KMS-11 (cell line): Measurements from ENCODE around the gene COL15A1.

Experiments
- H2AFZ ChIP-seq: fragments of 200-600 bp; sonication (generic); 2 replicates; pipeline ENCODE4 v1.6.1; 2016; ENCODE audit warnings: antibody characterized with exemption, mixed run types, low read depth
- H3K27ac ChIP-seq: fragments of 200-600 bp; sonication (generic); 2 replicates; pipeline ENCODE4 v1.6.1; 2016; ENCODE audit warnings: mild to moderate bottlenecking, mixed run types
- H3K27me3 ChIP-seq: fragments of 200-600 bp; sonication (generic); 2 replicates; pipeline ENCODE4 v1.6.1; 2017; ENCODE audit warnings: mild to moderate bottlenecking, low read depth, mixed run types, moderate library complexity; ENCODE audit not compliant: insufficient read depth
- H3K36me3 ChIP-seq: fragments of 200-600 bp; sonication (generic); 2 replicates; pipeline ENCODE4 v1.6.1; 2017; ENCODE audit warnings: mild to moderate bottlenecking, mixed run types; ENCODE audit not compliant: insufficient read depth
- H3K4me1 ChIP-seq: fragments of 200-600 bp; sonication (generic); 2 replicates; pipeline ENCODE4 v1.6.1; 2016; ENCODE audit warnings: mild to moderate bottlenecking, low read depth, mixed run types; ENCODE audit not compliant: poor library complexity, severe bottlenecking
- H3K4me2 ChIP-seq: fragments of 200-600 bp; sonication (generic); 2 replicates; pipeline ENCODE4 v1.7.0; 2016; ENCODE audit warnings: mild to moderate bottlenecking, mixed run types
- H3K4me3 ChIP-seq: fragments of 200-600 bp; sonication (generic); IDR thresholded peaks from 2 replicates; pipeline ENCODE4 v1.6.1; 2017; ENCODE audit warnings: low read depth, low read length, mixed read lengths; ENCODE audit not compliant: insufficient read depth
- H3K79me2 ChIP-seq: fragments of 200-600 bp; sonication (generic); 2 replicates; pipeline ENCODE4 v1.6.1; 2016; ENCODE audit warnings: low read depth, mixed run types; ENCODE audit not compliant: insufficient read depth
- H3K9ac ChIP-seq: fragments of 200-600 bp; sonication (generic); 2 replicates; pipeline ENCODE4 v1.6.1; 2016; ENCODE audit warnings: mild to moderate bottlenecking, mixed run types
- H4K20me1 ChIP-seq: fragments of 200-600 bp; sonication (generic); 2 replicates; pipeline ENCODE4 v1.6.1; 2016; ENCODE audit warnings: mild to moderate bottlenecking, mixed run types; ENCODE audit not compliant: insufficient read depth
- TF ChIP-seq, protein P1 (sequence below): fragments of 200-600 bp; sonication (generic); conservative IDR thresholded peaks from 2 replicates; pipeline ENCODE4 v1.6.1; 2017; ENCODE audit warnings: low read depth, mild to moderate bottlenecking, antibody characterized with exemption, low read length, moderate library complexity, mixed read lengths

Gene COL15A1

DNA sequence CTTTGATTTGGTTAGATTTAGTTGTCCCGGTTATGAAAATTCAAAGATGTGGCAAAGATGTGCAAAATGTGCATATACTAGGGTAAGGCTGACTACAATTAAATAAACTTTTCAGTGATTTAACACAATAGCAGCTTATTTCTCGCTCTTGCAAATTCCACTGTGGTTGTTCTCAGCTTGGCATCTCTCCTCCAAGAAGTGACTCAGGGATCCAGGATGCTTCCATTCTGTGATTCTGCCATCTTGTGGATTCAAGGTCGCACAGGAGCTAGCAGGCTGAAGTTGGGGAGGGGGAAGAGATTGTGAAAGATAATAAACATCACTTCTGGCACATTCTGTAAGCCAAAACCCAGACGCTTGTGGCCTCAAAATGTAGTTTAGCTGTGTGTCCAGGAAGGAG is 101.1 kb downstream of the COL15A1 start:
- Histone ChIP-seq H2AFZ (no peak overlapping the region), H3K36me3 (no peaks in the 10 kb centered on the region), H3K79me2 (no peaks in the 10 kb centered on the region), H3K27ac (no peak overlapping the region), H3K27me3 (no peaks in the 10 kb centered on the region), H4K20me1 (no peaks in the 10 kb centered on the region), H3K4me2 (no peak overlapping the region), H3K4me1 (peaks cover 15% of the 10 kb centered on the region), H3K9ac (no peak overlapping the region), H3K4me3 (no peak overlapping the region)
- TF ChIP-seq, protein P1, sequence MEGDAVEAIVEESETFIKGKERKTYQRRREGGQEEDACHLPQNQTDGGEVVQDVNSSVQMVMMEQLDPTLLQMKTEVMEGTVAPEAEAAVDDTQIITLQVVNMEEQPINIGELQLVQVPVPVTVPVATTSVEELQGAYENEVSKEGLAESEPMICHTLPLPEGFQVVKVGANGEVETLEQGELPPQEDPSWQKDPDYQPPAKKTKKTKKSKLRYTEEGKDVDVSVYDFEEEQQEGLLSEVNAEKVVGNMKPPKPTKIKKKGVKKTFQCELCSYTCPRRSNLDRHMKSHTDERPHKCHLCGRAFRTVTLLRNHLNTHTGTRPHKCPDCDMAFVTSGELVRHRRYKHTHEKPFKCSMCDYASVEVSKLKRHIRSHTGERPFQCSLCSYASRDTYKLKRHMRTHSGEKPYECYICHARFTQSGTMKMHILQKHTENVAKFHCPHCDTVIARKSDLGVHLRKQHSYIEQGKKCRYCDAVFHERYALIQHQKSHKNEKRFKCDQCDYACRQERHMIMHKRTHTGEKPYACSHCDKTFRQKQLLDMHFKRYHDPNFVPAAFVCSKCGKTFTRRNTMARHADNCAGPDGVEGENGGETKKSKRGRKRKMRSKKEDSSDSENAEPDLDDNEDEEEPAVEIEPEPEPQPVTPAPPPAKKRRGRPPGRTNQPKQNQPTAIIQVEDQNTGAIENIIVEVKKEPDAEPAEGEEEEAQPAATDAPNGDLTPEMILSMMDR: no peak

DNA sequence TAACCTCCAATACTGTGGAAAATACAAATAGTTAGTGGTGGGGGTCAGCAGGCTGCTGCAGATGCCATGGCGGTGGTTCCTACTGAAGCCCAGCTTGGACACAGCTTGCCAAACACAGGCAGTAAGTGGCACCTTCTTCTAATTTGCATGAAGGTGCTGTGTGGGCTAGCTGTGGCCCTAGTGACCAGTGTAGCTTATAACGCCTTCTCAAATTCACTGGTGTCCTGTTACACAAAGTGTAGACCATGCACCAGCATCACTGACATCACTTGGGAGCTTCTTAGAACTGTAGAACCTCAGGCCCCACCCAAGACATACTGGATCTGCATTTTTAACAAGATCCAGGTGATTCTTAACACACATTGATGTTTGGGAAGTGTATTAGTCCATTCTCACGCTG is 102.4 kb downstream of the COL15A1 start:
- peaks cover 2% of the 10 kb centered on the region for H3K4me1 ChIP-seq
- no peak overlapping the region for H3K4me2 ChIP-seq
- TF ChIP-seq, protein P1: no peak
- no peak overlapping the region for H3K9ac ChIP-seq
- no peak overlapping the region for H2AFZ ChIP-seq
- no peak overlapping the region for H3K4me3 ChIP-seq
- H3K27me3 ChIP-seq: no peaks in the 10 kb centered on the region
- no peaks in the 10 kb centered on the region for H3K36me3 ChIP-seq
- H3K79me2 ChIP-seq: no peaks in the 10 kb centered on the region
- no peak overlapping the region for H3K27ac ChIP-seq
- no peaks in the 10 kb centered on the region for H4K20me1 ChIP-seq

DNA sequence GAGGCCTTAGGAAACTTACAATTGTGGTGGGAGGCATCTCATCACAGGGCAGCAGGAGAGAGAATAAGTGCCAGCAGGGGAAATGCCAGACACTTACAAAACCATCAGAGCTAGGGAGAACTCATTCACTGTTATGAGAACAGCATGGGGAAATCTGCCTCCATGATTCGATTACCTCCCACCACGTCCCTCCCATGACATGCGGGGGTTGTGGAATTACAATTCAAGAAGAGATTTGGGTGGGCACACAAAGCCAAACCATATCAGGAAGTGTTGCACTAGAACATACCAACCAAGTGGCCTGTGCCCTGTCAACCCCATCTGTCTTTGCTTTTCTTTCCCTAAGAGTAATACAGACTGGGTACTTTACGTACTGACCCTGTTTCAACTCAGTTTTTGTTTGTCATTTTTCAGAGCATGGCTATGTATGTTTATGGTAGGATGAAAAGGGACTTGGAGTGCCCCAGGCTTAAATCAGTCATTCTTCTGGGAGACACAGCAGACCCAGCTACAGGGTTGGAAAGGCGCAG is 102.9 kb downstream of the COL15A1 start:
- Histone ChIP-seq H3K4me2 (no peak overlapping the region), H3K79me2 (no peaks in the 10 kb centered on the region), H3K27ac (no peak overlapping the region), H3K27me3 (no peaks in the 10 kb centered on the region), H3K4me1 (peaks cover 2% of the 10 kb centered on the region), H4K20me1 (no peaks in the 10 kb centered on the region), H3K36me3 (no peaks in the 10 kb centered on the region), H3K4me3 (no peak overlapping the region), H3K9ac (no peak overlapping the region), H2AFZ (no peak overlapping the region)
- TF ChIP-seq, protein P1: no peak

DNA sequence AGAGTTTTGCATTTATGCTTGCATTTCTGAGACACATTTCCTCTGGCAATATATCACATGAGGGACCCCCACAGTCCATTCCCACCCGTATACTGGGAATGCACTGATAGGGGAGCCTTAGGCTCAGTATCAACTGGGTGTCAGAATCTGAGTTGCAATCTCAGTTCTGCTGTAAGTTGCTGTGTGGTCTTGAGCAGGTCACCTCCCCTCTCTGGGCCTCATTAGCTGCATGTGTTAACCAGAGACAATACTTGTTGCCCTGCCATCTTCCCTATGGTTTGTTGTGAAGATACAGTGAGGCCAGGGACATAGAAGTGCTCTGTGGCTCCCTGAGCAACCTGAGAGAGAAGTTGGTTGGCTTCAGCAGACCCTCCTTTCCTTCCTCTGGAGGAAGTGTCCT is 105.5 kb downstream of the COL15A1 start:
- Histone ChIP-seq H3K27me3 (no peaks in the 10 kb centered on the region), H3K4me1 (peaks cover 29% of the 10 kb centered on the region), H3K4me3 (no peak overlapping the region), H2AFZ (no peak overlapping the region), H3K79me2 (no peaks in the 10 kb centered on the region), H3K4me2 (no peak overlapping the region), H4K20me1 (no peaks in the 10 kb centered on the region), H3K27ac (no peak overlapping the region), H3K36me3 (no peaks in the 10 kb centered on the region), H3K9ac (no peak overlapping the region)
- TF ChIP-seq, protein P1: no peak
